T-helper 2 cell treated with Interferon-gamma antibody and Interleukin-4, amounts not matched to agents 100 ng/mL and 5 ng/mL, for 36 hours (primary cell): ENCODE data around the gene ZBTB7C. TPM values are rescaled to one million over a fixed set of nuclear protein-coding genes. Genes with fewer than 3 reads are reported as not detected.

ENCODE experiments used
- intact Hi-C: fragments of 100-400 bp; cut with micrococcal nuclease; formaldehyde crosslinking; loops from one replicate; pipeline ENCODE4 v1.15.1; 2023
- total RNA-seq: library from RNA; stranded (reverse); gene quantifications from 2 replicates; pipeline ENCODE4 v1.2.3, GENCODE V29; 2022

ZBTB7C gene
- total RNA-seq, 1 donor from 2014 or later, result 0.11 TPM

DNA sequence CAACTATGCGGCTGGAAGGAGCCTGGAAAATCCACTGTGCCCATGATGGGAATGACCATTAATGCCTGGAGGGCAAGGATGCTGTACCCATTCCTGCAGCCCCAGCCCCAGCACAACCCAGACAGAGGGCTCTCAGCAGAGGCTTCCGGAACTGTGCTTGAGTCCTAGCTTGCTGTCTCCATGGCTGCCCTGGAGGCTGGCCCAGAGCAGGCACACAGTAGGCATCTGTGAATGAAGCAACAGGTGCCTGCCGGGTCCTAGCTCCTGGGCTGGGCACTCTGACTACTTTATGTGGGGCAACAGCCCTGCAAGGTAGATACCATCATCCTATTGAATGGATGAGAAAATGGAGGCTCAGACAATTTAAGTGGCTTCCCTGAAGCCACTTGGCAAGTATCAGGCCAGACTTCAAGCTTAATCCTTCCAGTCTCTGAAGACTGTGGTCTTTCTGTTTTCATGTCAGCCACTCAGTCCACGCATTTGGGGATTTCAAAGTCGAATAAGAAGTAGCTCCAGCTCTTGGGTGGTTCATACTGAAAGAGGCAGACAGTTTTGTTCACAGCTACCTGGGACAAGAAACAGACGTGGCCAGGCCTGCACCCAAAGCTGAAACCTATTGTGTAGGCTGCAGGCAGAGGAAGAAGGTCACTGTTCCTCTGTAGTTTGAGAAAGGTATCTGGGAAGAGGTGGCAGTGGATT, 237.5 kb downstream of the ZBTB7C start:
- intact Hi-C loops, result no loop called here

DNA sequence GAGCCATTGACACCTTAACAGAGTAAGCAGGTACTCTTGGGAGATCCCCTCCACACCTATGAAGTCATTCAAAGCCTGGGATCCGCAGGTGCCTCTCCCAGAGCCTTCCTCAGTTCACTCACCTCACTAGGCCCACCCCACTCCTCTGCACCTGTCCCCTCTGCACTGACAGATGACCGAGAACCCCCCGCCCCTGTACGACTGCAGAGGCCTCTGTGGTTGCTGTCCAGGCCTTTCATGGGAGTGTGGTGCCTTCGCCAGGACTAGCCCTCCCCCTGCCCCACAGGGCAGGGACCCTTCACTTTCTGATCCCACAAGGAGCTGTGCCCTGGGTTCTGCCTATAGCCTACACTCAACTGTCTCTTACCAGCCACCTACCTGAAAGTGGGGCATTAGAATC, 238.5 kb downstream of the ZBTB7C start:
- intact Hi-C loops, result no loop called here

- intact Hi-C loops, result loop anchor here (10.0 kb wide), 2 partner anchors 46 to 236 kb away; partner anchors contain the start of gene ZBTB7C
Observed at GRCh38 chr18:48168861-48169260, 240.3 kb downstream of the ZBTB7C start.

DNA sequence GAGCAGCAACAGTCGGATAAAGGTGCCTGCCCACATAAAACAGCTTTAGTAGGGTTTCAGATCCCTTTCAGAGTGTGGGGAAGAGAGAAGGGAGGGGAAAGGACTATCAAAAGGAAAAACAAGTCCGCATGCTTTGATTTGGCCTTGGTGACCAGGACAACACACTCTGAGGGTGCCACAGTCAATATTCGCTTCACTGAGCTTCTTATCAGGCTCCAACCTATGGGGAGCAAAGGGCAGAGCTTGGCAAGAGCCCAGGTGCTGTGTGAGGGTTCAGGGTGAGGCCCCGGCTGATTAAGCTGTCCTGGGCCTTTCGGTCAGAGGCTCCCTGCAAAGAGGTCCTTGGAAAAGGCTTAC, 241.3 kb downstream of the ZBTB7C start:
- intact Hi-C loops, result loop anchor here (10.0 kb wide), 2 partner anchors 47 to 237 kb away; partner anchors contain the start of gene ZBTB7C

DNA sequence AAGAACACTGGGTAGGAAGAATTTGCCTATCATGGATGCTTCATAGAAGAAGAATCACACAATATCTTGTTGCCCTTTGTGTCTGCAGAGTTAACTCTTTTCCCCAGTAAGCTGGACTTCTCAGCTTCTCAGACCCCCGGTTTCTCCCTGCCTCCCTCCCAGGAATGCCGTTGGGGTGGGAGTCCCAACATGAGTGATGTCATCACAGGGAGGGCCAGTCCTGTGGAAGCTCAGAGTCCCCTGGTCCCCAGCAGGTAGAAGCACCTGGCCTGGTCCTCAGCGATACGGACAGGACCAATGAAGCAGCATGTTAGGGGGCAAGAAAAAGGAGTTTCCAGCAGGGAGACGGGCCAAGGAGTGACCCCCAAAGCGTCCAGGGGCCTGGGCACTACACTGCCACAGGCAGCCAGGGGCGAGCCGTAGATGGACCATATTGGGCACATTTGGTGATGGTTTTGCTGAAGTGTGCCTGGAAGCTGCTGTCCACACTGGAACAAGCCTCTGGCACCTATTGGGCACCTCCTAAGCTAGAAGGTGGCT, 242.8 kb downstream of the ZBTB7C start:
- intact Hi-C loops, result loop anchor here (10.0 kb wide), 2 partner anchors 48 to 238 kb away; partner anchors contain the start of gene ZBTB7C

DNA sequence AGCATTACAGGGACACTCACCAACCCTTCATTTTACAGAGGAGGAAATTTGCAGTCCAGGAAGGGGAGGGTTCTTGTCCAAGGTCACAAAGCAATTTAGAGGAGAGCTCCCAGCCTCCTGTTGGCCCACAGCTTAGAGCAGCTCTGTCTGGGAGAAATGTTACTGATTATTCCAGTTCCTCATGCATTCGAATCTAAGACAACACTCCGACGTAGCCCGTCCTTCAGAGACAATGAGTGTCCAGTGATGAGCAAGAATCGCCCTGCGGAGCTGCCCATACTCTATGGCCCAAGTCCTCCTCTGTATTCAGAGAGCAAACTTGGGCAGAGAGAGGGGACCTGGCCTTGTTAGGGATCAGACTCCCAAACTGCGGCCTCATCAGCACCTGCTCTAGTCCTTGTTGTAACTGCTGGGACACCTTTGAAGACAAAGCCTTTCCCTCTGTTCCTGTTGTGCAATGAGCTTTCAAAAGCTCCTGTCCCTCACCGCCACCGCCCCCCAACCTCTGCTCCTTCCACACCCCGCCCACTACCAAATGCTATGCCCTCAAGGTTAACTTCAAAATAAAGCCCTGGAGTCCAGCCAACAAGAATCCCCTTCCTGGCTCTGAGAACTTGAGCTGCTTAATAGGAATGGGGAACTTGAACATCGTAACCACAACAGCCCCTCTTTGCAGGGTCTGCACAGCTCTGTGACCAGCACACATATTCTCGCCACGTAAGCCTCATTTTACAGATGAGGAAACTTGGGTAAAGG, 243.9 kb downstream of the ZBTB7C start:
- intact Hi-C loops, result loop anchor here (10.0 kb wide), 2 partner anchors 50 to 240 kb away; partner anchors contain the start of gene ZBTB7C

- intact Hi-C loops, result loop anchor here (10.0 kb wide), 2 partner anchors 50 to 240 kb away; partner anchors contain the start of gene ZBTB7C
Observed at GRCh38 chr18:48164701-48165100, 244.5 kb downstream of the ZBTB7C start.

- intact Hi-C loops, result loop anchor here (10.0 kb wide), 2 partner anchors 51 to 241 kb away; partner anchors contain the start of gene ZBTB7C
Observed at GRCh38 chr18:48164116-48164515, 245.1 kb downstream of the ZBTB7C start.

DNA sequence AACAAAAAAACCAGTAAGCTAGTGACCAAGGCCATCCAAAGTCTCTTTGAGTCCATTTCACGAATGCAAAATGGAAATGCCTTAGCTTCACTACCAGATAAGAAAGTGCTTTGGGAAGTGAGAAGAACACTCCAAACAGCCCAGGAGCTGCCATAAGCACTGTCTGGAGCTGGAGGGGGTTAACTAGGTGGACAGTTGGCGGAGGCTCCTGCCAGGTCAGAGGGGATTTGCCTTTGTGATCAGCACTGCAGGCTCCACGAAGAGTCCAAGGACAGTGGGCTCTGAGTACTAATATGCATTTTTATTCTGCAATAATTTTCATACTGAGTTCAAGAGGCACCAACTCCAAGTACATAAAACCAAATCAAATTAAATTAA, 245.5 kb downstream of the ZBTB7C start:
- intact Hi-C loops, result loop anchor here (10.0 kb wide), 2 partner anchors 51 to 241 kb away; partner anchors contain the start of gene ZBTB7C

DNA sequence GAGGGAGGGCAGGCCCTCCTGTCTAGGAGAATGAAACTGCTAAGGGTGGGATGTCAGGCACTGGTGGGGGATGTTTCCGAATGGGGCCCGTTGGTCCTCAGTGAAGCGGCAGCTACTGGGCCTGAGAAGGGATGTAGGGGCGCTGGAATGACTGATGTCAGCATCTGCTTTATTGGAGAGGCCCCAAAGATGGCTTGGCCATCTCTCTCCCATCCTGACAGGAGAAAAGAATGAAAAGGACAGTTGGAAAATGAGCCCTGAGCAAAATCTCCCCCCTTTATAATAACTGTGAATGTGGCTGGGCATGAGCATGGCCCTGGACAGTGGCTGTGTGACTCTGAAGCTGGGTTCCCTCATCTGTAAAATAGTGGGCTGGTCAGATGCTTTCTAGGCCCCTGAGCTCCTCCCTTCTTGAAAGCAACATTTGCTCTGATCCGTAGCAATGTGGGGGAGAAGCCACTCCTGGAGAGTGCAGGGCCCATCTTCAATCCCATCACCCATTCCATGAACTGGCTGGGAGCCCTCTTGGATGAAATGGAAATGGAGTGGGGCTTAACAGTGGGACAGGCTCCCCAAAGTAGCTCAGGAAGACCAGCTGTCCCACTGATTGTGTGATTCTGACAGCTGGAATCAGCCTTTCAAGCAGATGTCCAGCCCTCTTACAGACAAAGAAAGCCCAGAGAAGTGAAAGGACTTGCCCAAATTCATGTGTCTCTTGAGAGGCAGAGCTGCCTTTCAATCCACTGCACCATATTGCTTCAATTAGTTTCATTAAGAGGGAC, 246.0 kb downstream of the ZBTB7C start:
- intact Hi-C loops, result loop anchor here (10.0 kb wide), 2 partner anchors 52 to 242 kb away; partner anchors contain the start of gene ZBTB7C

GRCh38 chr18:48161911-48162698, 247.1 kb downstream of the ZBTB7C start:
- intact Hi-C loops, result loop anchor here (10.0 kb wide), 2 partner anchors 53 to 243 kb away; partner anchors contain the start of gene ZBTB7C

DNA sequence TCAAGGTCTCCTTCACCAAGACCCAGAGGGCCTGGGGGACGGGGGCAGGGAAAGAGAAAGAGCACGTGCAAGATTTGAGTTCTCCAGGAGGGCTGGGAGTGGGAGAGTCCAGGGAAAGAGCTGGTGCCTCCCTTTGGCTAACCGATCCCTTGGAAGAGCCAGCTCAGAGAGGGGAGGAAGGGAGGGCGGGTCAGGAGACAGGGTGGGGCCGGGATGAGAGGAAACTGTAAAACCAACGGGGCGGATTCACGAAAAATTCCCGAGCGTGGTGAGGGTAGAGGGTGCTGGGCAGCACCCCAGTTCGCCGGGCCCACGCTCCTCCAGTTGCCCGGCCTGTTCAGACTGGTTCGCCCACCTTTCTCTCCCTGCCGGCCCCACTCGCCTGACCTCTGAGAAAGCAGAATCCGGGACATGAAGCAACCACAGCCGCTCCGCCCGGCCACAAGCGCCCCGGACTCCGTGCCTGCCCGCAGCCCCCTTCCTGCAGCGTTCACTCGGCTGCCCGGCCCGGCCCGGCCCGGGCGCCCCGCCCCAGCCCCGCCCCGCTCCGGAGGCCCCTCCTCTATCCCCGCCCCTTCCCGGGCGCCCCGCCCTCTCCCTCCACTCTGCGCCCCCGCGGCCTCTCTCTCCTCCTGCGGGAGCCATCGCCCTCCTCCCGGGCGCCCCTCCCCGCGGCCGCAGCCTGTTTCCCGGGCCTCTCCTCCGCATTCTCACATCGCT, 247.8 kb downstream of the ZBTB7C start:
- intact Hi-C loops, result loop anchor here (10.0 kb wide), 2 partner anchors 53 to 243 kb away; partner anchors contain the start of gene ZBTB7C

- intact Hi-C loops, result loop anchor here (10.0 kb wide), 2 partner anchors 54 to 244 kb away; partner anchors contain the start of gene ZBTB7C
Observed at GRCh38 chr18:48160622-48161021, 248.6 kb downstream of the ZBTB7C start.

- intact Hi-C loops, result loop anchor here (10.0 kb wide), 2 partner anchors 55 to 245 kb away; partner anchors contain the start of gene ZBTB7C
Observed at GRCh38 chr18:48159816-48160215, 249.4 kb downstream of the ZBTB7C start.

DNA sequence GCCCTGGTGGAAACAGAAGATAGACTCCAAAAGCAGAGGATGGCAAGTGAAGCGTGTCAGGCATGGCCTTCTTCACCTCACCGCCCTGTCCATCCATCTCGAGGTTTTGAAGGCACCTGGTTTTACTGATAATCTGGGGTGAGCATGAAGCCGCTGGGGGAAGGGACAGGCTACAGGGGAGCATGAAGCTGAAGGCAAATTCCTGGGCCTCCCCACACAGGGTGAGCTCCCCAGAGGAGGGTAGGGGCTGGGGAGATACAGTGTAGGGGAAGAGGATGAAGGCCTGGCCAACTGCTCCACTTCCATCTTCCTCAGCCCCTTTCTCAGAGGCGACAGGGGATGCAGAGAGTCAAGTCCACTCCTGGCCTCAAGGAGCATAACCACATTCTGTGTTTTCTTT, 250.5 kb downstream of the ZBTB7C start:
- intact Hi-C loops, result no loop called here

DNA sequence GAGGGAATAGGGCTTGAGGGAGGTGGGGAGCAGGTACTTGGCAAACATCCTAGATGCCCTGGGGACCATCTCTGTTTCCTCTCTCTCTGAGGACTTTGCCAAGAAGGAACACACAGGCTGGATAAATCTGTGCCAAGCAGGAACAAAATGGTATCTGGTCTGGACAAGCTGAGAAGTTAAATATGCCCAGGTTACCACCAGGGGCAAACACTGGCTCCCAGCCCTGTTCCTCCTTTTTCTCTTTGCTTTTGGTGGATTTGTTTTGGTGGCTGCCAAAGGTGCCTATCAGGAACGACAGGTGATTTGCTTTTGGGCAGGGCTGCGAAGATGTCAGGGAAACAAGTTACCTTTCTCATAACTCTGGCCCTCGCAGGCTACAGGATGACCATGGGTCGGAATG, 251.2 kb downstream of the ZBTB7C start:
- intact Hi-C loops, result no loop called here

GRCh38 chr18:48155856-48156255, 253.3 kb downstream of the ZBTB7C start:
- intact Hi-C loops, result no loop called here

- intact Hi-C loops, result no loop called here
Observed at GRCh38 chr18:48154828-48155227, 254.4 kb downstream of the ZBTB7C start.
